Activated gamma-delta T cell treated with anti-CD3 and anti-CD28 coated beads, Interleukin-2, amount 50 U/mL, for 16 hours (primary cell): ENCODE results near the gene TBC1D10B.

Experiments
- DNase-seq: peaks from one replicate; pipeline ENCODE4 v3.0.0-alpha.2; 2020; ENCODE audit warnings: low read depth

TBC1D10B gene

GRCh38 chr16:30370456-30371247 lies at the start of gene TBC1D10B:
Gene TBC1D10B, minus strand, starts transcription at chr16:30370494. Its CDS starts 311 bp downstream, at chr16:30370183.
- peak; percentile 98 for DNase-seq

GRCh38 chr16:30418350-30419181 lies 48.3 kb upstream of the TBC1D10B start:
- no peak for DNase-seq

GRCh38 chr16:30417529-30418349 lies 47.4 kb upstream of the TBC1D10B start:
- peak; percentile 71 for DNase-seq

GRCh38 chr16:30416624-30417528 lies 46.6 kb upstream of the TBC1D10B start:
- DNase-seq = no peak

GRCh38 chr16:30416047-30416603 lies 45.8 kb upstream of the TBC1D10B start:
- no peak for DNase-seq

- no peak for DNase-seq
These were observed 43.9 kb upstream of the TBC1D10B start for GRCh38 chr16:30414159-30414558.

GRCh38 chr16:30413112-30413806 lies 43.0 kb upstream of the TBC1D10B start:
- DNase-seq = no peak

GRCh38 chr16:30409125-30410060 lies 39.1 kb upstream of the TBC1D10B start:
- DNase-seq = peak; percentile 93

GRCh38 chr16:30407804-30408534 lies 37.7 kb upstream of the TBC1D10B start:
- DNase-seq = no peak

- peak; percentile 88 for DNase-seq
These were observed 37.0 kb upstream of the TBC1D10B start, which contains the start of gene ZNF771 for GRCh38 chr16:30407102-30407803. Gene ZNF771, plus strand, starts transcription at chr16:30407606. Its CDS starts 448 bp downstream, at chr16:30408054.

- no peak for DNase-seq
These were observed 36.5 kb upstream of the TBC1D10B start for GRCh38 chr16:30406795-30407101.

GRCh38 chr16:30401768-30402425 lies 31.6 kb upstream of the TBC1D10B start:
- DNase-seq = no peak

GRCh38 chr16:30399435-30400186 lies 29.3 kb upstream of the TBC1D10B start:
- DNase-seq = no peak

- DNase-seq = no peak
These were observed 28.6 kb upstream of the TBC1D10B start for GRCh38 chr16:30398661-30399434.

- no peak for DNase-seq
These were observed 27.7 kb upstream of the TBC1D10B start for GRCh38 chr16:30397776-30398660.
